Measurements from ENCODE around the gene TIAM2. TPM values are rescaled to one million over a fixed set of nuclear protein-coding genes. Genes with fewer than 3 reads are reported as not detected.

The TIAM2 gene
- total RNA-seq, 1 experiment from 2014 or later, result 18.8 TPM

DNA sequence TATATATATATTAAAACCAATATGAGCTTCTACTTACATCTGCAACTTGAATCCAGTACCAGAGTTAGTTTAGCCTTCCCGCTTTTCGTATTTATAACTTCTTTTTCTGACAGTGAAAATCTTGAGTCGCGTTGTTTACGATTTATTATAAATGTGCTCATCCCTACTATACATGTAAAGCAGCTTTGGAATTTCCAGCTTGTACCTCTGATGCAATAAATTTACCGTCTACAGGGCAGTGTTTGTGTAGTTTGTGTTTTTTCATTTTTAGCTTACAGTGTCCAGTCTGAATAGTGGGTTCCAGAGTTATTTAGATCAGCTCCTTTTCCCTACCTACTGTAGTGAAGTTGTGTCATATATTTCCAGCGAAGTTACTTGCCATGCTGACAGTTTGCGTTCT, 66.3 kb downstream of the TIAM2 start:
- DNase-seq (ENCODE audit: low read depth), result no peak

DNA sequence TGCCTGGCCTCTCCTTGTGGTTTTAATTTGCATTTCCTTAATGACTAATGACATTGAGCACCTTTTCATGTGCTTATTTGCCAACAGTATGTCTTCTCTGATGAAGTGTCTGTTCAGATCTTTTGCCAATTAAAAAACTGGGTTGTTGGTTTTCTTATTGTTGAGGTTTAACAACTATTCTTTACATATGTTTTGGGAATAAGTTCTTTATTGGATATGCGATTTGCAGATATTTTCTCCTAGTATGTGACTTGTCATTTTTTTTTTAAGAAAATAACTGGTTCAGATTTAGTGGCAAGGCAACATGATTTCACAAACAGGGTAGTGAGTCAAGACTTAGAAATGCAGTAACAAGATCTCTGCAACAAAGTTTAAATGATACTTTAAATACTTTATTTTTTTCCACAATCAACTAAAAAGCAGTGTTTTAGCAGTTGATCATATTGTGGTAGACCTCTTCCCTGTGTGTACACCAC, 67.8 kb downstream of the TIAM2 start:
- DNase-seq (ENCODE audit: low read depth), result peak; percentile 91

DNA sequence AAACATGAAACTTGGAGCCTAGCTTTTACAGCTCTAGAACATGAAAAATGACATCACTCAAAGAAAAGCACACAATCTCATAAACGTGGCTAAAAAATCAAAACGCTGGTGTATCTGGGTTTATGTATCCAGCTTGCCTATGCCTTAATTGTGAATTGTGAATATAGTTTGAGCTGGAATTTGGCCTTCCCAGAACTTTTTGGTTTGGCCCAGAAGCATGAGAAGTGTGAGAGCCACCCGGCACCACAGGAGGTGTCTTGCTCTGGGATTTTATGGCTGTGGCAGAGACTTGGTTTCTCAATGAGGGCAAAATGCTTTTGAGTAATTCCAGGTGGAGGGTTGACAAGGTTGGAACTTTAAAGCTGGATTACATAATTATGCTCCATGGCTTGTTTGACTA, 69.2 kb downstream of the TIAM2 start:
- DNase-seq (ENCODE audit: low read depth), result no peak

DNA sequence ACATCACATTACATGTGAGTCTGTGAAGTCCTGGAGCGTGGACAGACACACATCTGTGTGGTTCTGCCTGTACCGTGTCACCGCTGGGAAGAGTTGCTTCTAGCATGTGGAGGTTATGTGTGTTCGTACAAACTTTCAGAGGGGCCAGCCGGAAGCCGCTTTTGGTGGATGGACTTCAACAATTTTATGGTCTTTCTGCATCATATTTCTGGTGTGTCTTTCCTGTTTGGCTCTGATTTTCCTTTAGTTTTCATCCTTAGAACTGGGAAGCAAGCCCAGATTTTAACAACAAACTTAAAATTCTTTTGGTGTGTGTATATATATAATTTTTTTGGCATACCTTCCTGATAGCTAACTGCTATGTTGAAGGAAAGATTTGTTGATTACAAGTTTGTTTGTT, 71.2 kb downstream of the TIAM2 start:
- DNase-seq (ENCODE audit: low read depth), result peak; percentile 46

DNA sequence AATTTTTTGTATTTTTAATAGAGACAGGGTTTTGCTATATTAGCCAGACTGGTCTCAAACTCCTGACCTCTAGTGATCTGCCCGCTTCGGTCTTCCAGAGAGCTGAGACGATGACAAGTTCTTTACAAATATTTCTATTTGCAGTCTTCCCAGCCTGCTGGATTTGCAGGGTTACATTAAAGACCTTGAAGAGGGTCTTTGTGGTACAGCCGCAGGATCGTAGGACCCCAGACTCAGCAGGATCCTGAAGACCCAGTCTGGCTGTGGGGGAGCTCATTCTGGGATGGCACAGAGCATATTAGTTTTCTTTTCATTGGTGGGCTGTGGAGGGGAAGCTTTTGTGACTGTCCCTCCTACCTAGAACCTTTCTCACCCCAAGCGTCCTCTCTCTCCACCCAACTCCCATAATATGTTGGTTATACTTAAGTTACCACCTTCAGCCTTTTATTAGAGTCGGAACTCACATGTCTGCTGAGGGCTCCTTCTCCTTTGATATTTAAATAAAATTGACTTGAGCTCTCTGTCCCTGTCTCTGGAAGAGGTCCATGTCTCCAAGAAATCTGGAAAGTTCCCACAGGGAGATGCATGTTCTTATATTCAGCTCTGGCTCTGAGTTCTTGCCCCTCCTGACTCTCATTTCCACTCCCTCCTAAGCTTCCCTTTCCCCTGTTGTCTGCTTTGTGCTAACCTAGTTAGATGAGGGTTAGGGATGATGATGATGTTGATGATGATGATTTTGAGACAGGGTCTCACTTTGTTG, 72.0 kb downstream of the TIAM2 start:
- no peak for DNase-seq (ENCODE audit: low read depth)

DNA sequence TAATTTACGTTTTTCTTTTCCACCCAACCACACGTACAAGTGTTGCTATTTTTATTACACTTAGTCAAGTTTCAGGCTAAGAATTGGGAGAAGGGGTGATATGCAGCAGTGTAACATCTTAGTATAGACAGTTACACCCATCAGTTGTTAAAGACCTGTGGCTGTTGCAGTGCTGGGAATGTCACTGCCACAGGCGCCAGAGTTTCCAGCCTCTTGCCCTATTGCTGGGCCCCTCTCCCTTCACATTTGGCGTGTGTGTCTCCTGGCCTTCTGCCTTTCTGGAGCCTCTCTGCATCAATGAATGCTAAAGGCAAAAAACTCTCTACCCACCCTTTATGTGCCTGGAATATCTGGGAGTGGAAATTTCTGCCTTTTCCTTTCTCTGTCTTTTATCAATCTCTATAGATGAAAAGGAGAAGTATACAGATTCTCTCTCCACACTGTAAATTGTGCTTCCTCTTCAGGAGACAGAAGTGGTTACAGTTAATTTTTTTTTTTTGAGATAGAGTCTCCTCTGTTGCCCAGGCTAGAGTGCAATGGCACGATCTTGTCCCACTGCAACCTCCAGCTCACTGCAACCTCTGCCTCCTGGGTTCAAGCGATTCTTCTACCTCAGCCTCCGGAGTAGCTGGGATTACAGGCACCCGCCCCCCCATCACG, 73.0 kb downstream of the TIAM2 start:
- DNase-seq (ENCODE audit: low read depth), result no peak

DNA sequence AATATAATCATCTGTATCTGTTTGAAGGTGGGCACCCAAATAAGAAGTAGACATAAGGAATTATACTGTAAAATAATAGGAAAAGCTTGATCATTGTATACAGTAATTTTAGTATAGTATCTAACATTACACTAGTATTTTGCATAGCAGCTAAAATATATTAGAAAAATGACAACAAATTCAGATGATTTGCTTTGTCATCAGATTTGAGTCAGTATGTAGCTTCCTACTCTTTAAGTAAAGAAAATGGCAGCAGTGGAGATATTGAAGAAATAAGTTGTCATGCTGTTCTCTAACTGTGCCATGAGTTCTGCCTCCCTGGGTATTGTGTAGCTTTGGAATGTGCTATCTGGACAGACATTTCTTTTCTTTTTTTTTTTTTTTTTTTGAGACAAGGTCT, 74.4 kb downstream of the TIAM2 start:
- DNase-seq (ENCODE audit: low read depth), result no peak

DNA sequence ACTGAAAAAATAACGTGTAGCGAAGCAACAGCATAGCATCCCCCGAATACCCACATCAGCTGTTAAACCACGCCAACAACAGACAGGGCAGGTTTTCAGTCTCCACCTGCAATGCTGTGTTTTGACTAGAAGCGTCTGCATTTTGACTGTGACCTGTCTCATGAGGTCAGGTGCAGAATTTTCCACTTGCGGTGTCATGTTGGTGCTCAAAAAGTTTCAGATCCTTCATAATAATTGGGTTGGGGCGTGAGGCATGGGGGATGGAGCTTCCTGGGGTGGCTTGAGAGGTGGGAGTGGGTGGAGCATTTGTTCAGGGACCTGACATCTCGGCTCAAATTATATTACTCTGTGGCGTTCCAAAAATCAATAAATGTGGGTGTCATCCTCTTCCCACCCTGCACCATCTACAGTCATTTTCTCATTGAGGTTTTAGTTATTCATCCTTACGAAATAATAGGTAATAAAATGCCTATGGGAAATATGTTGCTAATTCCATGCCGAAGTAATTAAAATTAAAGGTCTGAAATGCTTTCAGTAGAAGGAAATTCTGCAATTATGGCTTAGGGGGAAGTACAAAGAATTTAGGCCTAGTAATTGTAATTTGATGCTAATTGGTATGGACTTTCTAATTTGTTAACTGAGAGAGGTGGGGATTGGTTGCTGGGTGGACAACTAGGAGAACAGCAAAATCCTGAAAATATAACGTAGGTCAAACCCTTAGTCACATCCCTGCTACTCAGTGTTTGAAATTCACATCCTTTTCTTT, 81.0 kb downstream of the TIAM2 start:
- DNase-seq (ENCODE audit: low read depth), result no peak

DNA sequence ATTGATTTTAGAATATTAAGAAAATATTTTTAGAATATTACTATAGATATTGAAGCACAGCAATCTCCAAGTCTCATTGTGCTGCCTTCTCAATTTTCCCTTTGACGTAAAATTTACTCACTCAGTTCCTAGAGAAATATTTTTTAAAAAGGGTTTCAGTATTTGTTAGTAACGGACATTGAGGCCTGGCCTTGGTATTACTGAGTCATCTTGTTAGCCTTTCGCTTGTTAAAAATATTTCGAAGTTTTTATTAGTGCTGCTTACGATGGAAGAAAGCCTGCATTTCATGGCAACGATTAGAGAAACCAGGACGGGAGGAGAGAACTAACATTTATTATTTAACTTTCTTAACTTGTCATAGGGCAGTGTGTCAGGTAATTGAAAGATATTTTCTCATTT, 82.2 kb downstream of the TIAM2 start:
- DNase-seq (ENCODE audit: low read depth), result no peak

DNA sequence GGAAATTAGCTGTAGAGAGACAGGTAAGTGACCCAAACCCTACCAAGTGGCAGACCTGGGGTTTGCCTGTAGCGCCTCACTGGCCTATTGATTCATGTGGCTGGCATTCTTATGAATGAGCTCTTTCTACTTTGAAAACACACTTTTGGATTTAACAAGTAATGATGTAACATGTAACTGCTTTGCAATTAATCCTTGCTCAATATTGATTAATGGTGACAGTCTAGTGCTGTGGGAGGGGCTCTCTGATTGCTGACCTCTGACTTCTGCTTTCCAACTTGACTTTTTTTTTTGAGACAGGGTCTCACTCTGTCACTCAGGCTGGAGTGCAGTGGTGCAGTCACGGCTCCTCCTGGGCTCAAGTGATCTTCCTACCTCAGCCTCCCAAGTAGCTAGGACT, 82.7 kb downstream of the TIAM2 start:
- DNase-seq (ENCODE audit: low read depth), result no peak

DNA sequence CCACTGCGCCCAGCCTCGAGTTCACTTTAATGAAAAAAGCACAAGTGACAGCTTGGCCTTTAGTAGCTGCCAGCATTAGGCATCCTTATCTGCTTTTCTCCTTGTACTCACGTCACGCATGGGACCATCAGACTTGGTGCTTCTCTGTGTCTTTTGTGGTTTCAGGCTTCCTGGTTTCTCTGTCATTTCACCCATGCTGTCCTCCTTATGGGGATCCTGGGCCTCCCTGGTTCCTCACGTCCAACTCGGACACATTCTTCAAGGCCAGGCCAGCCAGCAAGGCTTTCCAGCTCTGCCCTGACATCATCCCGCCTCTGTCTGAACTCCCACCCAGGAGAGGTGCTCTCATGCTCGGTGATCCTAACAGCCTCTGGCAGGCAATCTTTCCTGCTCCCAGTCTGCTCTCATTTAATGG, 83.2 kb downstream of the TIAM2 start:
- no peak for DNase-seq (ENCODE audit: low read depth)

DNA sequence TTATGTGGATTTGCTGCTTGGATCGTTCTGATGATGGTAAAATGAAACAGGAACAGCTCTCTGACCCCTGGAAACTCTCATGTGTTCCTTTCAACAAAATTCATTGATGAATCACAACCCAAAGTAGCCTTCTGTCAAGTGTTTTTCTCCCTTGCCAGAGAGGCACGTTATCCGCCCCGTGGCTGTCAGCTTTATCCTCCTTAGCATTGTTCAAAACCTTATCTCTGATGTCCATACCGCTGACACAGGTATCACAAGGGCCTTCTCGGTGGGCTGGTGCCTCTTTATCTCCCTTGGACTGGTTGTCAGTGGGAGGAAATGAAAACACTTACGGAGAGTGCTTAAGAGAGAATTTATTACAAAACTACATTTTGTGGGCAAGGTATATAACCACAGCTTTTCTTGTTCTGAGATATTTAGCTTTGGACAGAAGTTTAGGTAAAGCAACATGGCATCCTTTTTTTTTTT, 84.9 kb downstream of the TIAM2 start:
- DNase-seq (ENCODE audit: low read depth), result no peak

DNA sequence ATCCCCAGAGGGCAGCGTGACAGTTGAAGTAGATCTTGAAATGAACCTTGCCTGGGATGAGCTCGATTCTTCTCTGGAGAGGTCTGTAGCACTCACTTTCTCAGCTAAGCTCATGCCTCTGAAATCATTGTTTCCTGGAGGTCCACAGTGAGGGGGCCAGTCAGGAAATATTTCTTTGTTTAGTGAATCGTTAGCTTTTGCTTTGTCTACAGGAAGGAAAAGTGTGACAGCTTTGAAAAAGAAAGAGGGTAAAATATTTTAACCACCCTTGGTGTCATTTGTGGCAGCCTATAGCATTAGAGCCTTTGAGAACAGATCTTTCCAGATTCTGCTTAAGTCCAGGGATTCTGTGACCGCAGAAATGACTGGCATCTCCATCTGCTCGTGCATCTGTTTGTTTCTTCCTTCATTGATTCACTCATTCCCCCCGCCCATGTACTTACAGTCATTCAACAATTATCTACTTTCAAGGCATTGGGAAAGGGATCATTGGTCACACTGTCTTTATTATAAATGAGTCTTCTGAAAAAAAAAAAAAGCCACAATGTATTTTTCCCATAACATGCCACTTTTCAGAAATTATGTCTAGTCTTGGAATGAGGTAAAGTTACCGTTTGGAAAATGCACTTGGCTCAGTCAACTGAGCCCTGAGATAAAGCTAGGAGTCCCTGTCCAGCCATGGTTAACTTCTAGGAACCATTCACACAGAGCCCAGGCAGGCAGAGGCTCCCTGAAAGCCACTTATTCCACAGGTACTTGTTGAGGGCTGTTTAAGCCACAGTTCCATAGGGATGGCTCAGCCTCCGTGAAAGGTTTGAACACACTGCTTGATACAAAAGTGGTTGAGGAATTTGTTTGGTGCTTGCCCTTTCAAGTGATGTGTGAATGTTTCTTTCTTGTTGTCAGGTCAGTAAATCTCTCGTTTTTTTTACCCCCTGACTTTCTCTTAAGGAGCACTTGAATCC, 86.0 kb downstream of the TIAM2 start:
- peak; percentile 56 for DNase-seq (ENCODE audit: low read depth)

DNA sequence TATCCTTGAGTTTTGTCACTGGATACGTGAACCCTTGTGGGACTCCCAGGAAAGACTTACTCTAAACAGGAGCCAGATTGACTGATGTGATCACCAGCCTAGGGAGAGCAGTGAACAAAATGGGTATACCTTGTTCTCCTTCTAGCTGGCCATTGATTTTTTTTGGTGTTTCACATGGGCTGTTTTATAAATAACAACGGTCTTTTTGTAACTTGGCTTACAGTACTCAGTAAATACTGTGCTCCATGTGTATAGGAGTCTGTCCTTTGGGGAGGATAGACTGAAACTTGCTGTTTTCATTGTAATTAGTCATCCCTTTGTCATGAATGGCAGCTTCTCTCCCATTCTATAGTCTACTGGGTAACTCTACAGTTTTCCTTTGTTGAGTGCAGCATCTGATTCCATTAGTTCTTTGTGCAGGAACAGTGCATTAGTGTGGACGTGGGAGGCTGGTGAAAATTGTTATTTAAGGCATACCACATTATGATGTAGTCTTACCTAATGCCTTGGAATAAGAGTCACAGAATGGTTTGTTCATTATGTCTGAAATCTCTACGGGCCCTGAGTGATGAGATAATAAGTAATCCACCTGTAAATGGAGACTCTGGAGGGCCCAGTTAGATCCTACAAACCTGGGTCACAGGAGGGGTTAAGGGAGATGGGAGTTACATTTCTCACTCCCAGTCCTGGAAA, 89.5 kb downstream of the TIAM2 start:
- peak; percentile 52 for DNase-seq (ENCODE audit: low read depth)

DNA sequence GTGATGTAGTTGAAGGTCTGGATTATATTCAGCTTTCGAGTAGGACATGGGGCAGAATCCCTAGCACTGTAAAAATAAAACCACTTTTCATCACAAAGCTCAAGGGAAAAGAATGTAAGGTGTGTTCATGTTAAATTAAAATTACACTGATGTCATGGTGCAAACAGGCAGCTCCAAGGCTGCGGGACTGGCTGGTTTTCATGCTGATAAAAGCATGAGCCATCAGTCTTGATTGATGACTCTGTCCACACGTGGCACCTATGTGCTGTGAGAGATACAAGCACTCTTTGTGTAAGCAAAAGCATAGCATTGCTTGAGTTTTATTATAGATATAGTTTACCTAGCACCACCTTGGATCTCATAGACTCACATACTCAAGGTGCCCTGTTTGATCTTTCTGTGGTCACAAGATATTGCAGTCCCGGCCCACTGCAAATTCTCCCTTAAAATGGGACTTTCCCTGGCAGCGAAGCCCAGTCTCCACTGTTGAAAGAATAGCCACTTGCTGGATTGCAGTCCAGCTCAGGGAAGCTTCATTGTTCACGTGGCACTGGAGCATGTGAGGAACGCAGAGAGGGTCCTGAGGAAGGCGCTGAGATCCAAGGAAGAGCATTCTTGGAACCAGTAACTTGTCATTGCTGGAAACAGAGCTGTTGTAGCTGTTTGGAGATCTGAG, 90.6 kb downstream of the TIAM2 start:
- DNase-seq (ENCODE audit: low read depth), result peak; percentile 93

DNA sequence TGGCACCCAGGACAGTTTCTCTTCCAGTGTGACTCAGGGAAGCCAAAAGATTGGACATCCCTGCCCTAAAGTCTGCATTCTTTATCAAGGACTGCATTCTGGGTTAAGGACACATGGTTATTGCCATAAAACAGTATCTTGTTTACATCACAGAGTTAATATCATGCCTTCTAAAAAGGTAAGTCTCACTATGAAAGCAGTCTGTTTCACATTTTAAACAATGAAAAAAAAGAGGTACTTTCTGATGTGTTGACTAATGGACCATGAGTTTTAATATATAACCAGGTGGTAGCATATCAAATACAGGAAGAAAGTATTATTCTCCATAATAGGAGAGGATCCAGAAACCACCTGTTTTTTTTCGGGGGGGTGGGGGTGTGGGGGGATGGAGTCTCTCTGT, 93.7 kb downstream of the TIAM2 start:
- DNase-seq (ENCODE audit: low read depth), result no peak

DNA sequence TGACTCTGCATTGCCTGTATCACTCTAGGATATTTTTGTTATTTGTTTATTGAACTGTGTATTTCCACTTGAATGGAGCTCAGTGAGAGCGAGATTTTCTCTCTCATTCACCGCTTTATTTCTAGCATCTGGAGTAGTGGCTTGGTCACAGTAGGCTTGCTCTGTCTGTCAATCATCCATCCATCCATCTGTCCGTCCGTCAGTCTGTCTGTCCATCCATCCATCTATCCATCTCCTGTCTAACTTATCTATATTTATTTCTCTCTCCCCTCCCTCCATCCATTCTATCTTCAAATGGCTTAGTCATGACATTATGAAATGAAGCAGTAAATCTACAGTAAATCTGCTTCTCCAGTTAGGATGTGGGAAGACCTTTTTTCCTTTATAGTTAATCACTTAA, 94.6 kb downstream of the TIAM2 start:
- no peak for DNase-seq (ENCODE audit: low read depth)

DNA sequence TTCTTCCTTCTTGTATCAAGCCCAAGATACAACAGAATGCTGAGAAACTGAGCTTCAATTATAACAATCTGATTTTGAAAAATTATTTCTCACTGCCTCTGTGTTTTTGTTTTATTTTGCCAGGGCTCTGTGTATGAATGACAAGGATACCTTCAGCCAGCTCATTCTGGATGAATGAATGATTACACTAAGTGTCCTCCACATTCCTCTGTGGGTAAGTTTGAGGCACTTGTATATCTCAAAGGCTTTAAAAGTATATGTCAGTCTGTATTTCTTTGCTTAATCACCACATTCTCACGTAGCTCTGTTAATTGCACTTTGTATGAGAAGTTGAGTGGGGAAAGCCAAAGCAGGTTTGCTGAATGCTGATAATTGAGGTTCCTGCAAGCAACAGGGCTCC, 95.1 kb downstream of the TIAM2 start:
- DNase-seq (ENCODE audit: low read depth), result peak; percentile 43

DNA sequence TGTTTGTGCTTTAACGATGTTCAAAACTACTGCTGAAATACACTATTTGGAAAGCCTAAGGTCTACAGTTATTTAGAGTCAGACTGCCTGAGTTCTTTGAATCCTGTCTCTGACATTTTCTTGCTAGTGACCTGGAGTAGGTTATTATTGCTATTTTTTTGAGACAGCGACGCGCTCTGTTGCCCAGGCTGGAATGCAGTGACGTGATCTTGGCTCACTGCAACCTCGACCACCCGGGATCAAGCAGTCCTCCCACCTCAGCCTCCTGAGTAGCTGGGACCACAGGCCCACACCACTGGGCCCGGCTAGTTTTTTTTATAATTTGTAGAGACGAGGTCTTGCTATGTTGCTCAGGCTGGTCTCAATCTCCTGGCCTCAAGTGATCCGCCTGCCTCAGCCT, 96.6 kb downstream of the TIAM2 start:
- DNase-seq (ENCODE audit: low read depth), result no peak

DNA sequence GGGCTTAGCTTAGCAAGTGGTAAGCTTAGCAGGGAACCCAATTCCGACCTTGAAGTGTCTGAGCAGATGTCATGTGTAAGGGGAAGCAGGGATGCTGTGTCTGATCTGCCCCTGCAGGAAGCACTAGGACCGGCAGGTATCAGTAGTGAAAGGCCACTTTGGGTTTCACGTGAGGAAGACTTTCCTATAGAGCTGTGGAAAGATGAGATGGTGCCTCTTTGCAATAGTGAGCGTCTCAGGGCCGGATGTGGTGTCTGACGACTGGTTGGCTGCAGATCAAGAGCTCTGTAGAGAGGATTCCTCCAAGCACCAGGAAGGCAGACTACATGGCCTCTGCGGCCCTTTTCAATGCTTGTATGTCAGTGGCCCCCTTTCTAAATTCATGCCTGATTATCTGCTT, 98.3 kb downstream of the TIAM2 start:
- peak; percentile 73 for DNase-seq (ENCODE audit: low read depth)
